GM18505 (cell line): ENCODE results near the gene CDS1.
"Not testable (repeated sequence)": the region's sequence is repeated elsewhere in the genome, so short reads cannot be mapped to it uniquely, and the experiment has no call there.

Experiments
- ATAC-seq: cut with Tn5 transposase; IDR thresholded peaks from one replicate; pipeline ENCODE4 v1.9.1; 2021; ENCODE audit not compliant: unreplicated experiment
- POLR2A ChIP-seq: IDR thresholded peaks from 4 replicates; pipeline ENCODE4 v1.6.1; 2011; ENCODE audit warnings: borderline replicate concordance; ENCODE audit not compliant: insufficient read depth, insufficient read length; ENCODE audit errors: extremely low read depth

The CDS1 gene

GRCh38 chr4:84582988-84583875 is at the start of gene CDS1:
Gene CDS1 (plus strand): TSS chr4:84583127. CDS start chr4:84583402, 275 bp downstream.
- no peak for TF ChIP-seq POLR2A
- peak; percentile 45 for ATAC-seq

GRCh38 chr4:84535901-84536300 is 47.0 kb upstream of the CDS1 start:
- ATAC-seq = no peak
- TF ChIP-seq POLR2A = no peak

- no peak for TF ChIP-seq POLR2A
- ATAC-seq = no peak
These were observed 37.8 kb upstream of the CDS1 start for GRCh38 chr4:84545093-84545492.

GRCh38 chr4:84547211-84547610 is 35.7 kb upstream of the CDS1 start:
- ATAC-seq = no peak
- TF ChIP-seq POLR2A = no peak

GRCh38 chr4:84549191-84549590 is 33.7 kb upstream of the CDS1 start:
- not testable (repeated sequence) for ATAC-seq

- no peak for TF ChIP-seq POLR2A
- ATAC-seq = no peak
These were observed 20.8 kb upstream of the CDS1 start for GRCh38 chr4:84562156-84562555.

GRCh38 chr4:84563002-84563401 is 19.9 kb upstream of the CDS1 start:
- no peak for ATAC-seq
- no peak for TF ChIP-seq POLR2A

GRCh38 chr4:84565951-84566350 is 17.0 kb upstream of the CDS1 start:
- no peak for TF ChIP-seq POLR2A
- no peak for ATAC-seq

GRCh38 chr4:84568496-84568895 is 14.4 kb upstream of the CDS1 start:
- TF ChIP-seq POLR2A = no peak
- ATAC-seq = no peak

- no peak for ATAC-seq
- TF ChIP-seq POLR2A = no peak
These were observed 13.9 kb upstream of the CDS1 start for GRCh38 chr4:84569009-84569408.

- ATAC-seq = no peak
- TF ChIP-seq POLR2A = no peak
These were observed 9.4 kb upstream of the CDS1 start for GRCh38 chr4:84573385-84574068.

- no peak for TF ChIP-seq POLR2A
- ATAC-seq = no peak
These were observed 8.7 kb upstream of the CDS1 start for GRCh38 chr4:84574069-84574720.

- no peak for ATAC-seq
- TF ChIP-seq POLR2A = no peak
These were observed 4.2 kb upstream of the CDS1 start for GRCh38 chr4:84578540-84579402.
